Lower leg skin (tissue), 4 donors: ENCODE measurements around the gene F10. TPM values are rescaled to one million over a fixed set of nuclear protein-coding genes. Genes with fewer than 3 reads are reported as not detected.

Experiments used
- DNase-seq, 2 donors: peaks; one replicate each; pipeline ENCODE4 v3.0.0-alpha.2; 2019; ENCODE audit warnings: low spot score in 2 of 2
- H3K4me3 ChIP-seq: fragments of 200-600 bp; sonication (generic); 2 replicates; pipeline ENCODE4 v1.5.1; 2017; ENCODE audit warnings: mild to moderate bottlenecking, low read depth; ENCODE audit not compliant: poor library complexity, severe bottlenecking
- POLR2A ChIP-seq, 2 donors: fragments of 450-650 bp; IDR thresholded peaks; one replicate each; pipeline ENCODE4 v1.6.1; 2016 to 2017; ENCODE audit warnings: antibody characterized with exemption in 2 of 2, mild to moderate bottlenecking in 1 of 2, moderate library complexity in 1 of 2
- WGBS, 2 donors: methylation state at CpG; one replicate each; pipeline ENCODE4 v1.1.5; 2018; 5-methylcytosine and 5-hydroxymethylcytosine counted together
- intact Hi-C: fragments of 100-400 bp; cut with DNase I; formaldehyde crosslinking; loops from one replicate; pipeline ENCODE4 v1.15.0; 2023; ENCODE audit warnings: low total_unique reads
- total RNA-seq, 4 donors: library from RNA; depleted of rRNA; stranded (reverse); fragments of >200 nt; gene quantifications; one replicate each; pipeline ENCODE4 v1.1.0, GENCODE V29; 2016
- TF ChIP-seq, protein P1 (sequence below), 3 donors: fragments of 450-650 bp; IDR thresholded peaks; one replicate each; pipeline ENCODE4 v1.5.1; 2016; ENCODE audit warnings: antibody characterized with exemption in 3 of 3, mild to moderate bottlenecking in 3 of 3, moderate library complexity in 2 of 3

F10 gene
- total RNA-seq, 4 donors from 2014 or later, result 6.5 to 31.0 (median 9.3) TPM

DNA sequence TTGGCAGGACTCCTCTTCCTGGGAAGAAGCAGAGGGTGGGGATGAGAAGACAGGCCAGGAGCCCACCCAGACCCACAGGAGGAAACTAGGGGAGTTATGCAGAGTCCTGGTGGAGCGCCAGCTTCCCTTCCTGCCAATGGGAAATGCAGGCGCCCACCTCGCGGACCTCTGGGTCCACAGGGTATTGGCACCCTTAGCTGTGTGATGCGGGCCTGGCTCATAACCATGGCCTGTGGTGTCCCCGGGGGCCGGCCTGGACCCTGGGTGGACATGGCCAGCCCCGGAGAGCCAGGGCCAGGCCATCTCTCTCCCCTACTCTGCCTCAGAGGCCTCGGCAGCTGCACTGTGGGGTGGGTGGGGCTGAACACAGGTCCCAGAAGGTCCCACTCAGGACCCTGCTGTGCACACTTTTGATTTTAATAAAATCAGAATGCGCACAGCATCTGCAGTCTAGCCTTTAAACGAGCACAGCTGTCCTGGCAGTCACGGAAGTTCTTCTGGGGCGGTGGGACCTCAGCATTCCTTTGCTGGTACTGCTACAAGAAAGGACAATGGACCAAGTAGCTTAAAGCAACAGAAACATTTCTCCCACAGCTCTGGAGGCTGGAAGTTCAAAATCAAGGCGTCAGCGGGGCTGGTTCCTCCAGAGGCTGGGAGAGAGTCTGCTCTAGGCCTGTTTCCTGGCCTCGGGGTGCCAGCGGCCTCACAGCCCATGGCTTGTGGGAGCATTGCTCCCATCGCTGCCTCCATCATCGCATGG lies 1.8 kb downstream of the F10 start:
- 88 to 91% methylated on average over 19 of the region's 19 CpGs for WGBS, 2 donors
- TF ChIP-seq, protein P1, sequence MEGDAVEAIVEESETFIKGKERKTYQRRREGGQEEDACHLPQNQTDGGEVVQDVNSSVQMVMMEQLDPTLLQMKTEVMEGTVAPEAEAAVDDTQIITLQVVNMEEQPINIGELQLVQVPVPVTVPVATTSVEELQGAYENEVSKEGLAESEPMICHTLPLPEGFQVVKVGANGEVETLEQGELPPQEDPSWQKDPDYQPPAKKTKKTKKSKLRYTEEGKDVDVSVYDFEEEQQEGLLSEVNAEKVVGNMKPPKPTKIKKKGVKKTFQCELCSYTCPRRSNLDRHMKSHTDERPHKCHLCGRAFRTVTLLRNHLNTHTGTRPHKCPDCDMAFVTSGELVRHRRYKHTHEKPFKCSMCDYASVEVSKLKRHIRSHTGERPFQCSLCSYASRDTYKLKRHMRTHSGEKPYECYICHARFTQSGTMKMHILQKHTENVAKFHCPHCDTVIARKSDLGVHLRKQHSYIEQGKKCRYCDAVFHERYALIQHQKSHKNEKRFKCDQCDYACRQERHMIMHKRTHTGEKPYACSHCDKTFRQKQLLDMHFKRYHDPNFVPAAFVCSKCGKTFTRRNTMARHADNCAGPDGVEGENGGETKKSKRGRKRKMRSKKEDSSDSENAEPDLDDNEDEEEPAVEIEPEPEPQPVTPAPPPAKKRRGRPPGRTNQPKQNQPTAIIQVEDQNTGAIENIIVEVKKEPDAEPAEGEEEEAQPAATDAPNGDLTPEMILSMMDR (IDR thresholded peaks at IDR 0.05), result no peak
- no peak for TF ChIP-seq POLR2A (IDR thresholded peaks at IDR 0.05)
- H3K4me3 ChIP-seq, result no peak overlapping the region
- peak in 1 of 2 donors; percentile 72 for DNase-seq
- intact Hi-C loops, result no loop called here

GRCh38 chr13:113125506-113126264 lies 3.1 kb downstream of the F10 start:
- TF ChIP-seq, protein P1 (IDR thresholded peaks at IDR 0.05), result no peak
- no peak for TF ChIP-seq POLR2A (IDR thresholded peaks at IDR 0.05)
- H3K4me3 ChIP-seq, result no peak overlapping the region
- WGBS, 2 donors, result 91 to 92% methylated on average over 19 of the region's 19 CpGs
- peak in 1 of 2 donors; percentile 76 for DNase-seq
- intact Hi-C loops, result no loop called here

- TF ChIP-seq, protein P1 (IDR thresholded peaks at IDR 0.05), result no peak
- TF ChIP-seq POLR2A (IDR thresholded peaks at IDR 0.05), result no peak
- no peak overlapping the region for H3K4me3 ChIP-seq
- intact Hi-C loops, result no loop called here
- 92 to 93% methylated on average over 18 of the region's 18 CpGs for WGBS, 2 donors
- peak in 1 of 2 donors; percentile 54 for DNase-seq
These were observed 3.9 kb downstream of the F10 start for GRCh38 chr13:113126265-113127150.

DNA sequence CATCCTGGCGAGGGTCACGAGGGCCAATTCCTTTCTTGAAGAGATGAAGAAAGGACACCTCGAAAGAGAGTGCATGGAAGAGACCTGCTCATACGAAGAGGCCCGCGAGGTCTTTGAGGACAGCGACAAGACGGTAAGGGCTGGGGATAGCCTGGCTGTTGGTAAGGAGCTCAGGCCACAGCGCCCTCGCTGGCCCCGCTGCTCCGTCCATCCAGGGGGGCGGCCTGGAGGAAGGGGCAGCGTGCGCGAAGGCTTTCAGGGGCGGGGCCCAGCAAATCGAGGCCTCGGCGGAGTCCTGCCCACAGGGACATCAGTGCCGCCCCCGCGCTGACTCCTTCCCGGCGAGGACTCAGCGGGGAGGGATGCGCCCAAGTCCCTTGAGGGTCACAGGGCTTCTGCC lies 6.9 kb downstream of the F10 start:
- TF ChIP-seq, protein P1 (IDR thresholded peaks at IDR 0.05), result no peak
- no peak for TF ChIP-seq POLR2A (IDR thresholded peaks at IDR 0.05)
- WGBS, 2 donors, result 77 to 83% methylated on average over 27 of the region's 27 CpGs
- no peak overlapping the region for H3K4me3 ChIP-seq
- intact Hi-C loops, result no loop called here
- peak in 1 of 2 donors; percentile 80 for DNase-seq

DNA sequence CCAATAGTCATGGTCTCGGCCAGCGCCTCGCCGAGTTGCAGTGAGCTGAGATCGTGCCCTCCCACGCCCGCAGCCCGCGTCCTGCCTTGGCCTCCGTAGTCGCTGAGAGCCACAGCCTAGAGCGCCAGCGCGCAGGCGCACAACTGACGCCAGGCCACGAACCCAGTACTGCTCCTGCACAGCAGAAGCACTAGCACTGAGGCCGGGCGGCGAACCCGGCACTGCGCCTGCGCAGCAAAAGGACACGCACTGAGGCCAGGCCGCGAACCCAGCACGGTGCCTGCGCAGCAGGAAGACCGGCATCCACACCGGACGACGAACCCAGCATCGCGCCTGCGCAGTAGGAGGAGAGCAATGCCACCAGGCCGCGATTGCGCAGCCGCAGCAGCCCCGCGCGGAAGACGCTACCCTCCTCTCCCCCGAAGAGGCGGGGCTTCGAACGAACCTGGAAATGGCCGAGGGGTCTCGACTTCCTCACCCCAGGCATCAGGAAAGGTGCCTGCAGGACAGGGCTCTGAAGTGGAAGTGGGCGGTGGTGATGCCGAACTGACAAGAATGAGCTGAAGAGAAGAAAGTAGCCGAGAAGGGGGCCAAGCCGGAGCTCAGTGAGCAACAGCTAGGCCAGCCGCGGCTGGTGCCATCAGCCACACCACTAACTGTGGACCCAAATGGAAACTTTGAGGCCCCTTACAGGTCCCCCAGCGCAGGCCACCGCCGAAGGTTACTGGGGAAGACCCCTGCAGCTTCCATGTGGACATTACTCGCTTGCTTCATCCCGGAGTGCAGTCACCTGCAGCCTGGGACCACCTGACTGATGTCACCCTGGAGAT lies 7.5 kb downstream of the F10 start:
- no peak overlapping the region for H3K4me3 ChIP-seq
- peak in 1 of 2 donors; percentile 83 for DNase-seq
- 50 to 60% methylated on average over 59 of the region's 60 CpGs for WGBS, 2 donors
- intact Hi-C loops, result no loop called here
- no peak for TF ChIP-seq POLR2A (IDR thresholded peaks at IDR 0.05)
